CD8-positive, alpha-beta memory T cell (primary cell): ENCODE data around the gene C6orf136. TPM values are rescaled to one million over a fixed set of nuclear protein-coding genes. Genes with fewer than 3 reads are reported as not detected.

Experiments used
- CTCF ChIA-PET: fragments of 350-600 bp; sonication (Branson Sonifier 250); formaldehyde crosslinking; loops from one replicate; lab custom pipeline; 2021; ENCODE audit warnings: antibody characterized with exemption; lab: Charles Lee
- POLR2A ChIA-PET: fragments of 350-600 bp; sonication (Branson Sonifier 250); formaldehyde crosslinking; loops from one replicate; lab custom pipeline; 2021; ENCODE audit warnings: antibody characterized with exemption; lab: Charles Lee
- DNase-seq, 5 donors: peaks; one replicate each; pipeline versions ENCODE4 v3.0.0 to v3.0.0-alpha.2; 2020 to 2022; ENCODE audit warnings: mixed read lengths in 1 of 5
- H3K27ac ChIP-seq: one replicate; pipeline ENCODE4 v1.7.0; 2013; ENCODE audit warnings: low read depth, mild to moderate bottlenecking, low read length, moderate library complexity
- H3K27me3 ChIP-seq: 2 replicates; pipeline ENCODE4 v1.7.0; 2013; ENCODE audit warnings: low read length, mild to moderate bottlenecking; ENCODE audit not compliant: insufficient read depth, poor library complexity, severe bottlenecking
- H3K36me3 ChIP-seq: 2 replicates; pipeline ENCODE4 v1.7.0; 2013; ENCODE audit warnings: mild to moderate bottlenecking, low read length, moderate library complexity; ENCODE audit not compliant: insufficient read depth
- H3K4me1 ChIP-seq: 2 replicates; pipeline ENCODE4 v1.7.0; 2013; ENCODE audit warnings: mild to moderate bottlenecking, low read length, moderate library complexity; ENCODE audit not compliant: insufficient read depth
- H3K4me3 ChIP-seq: 2 replicates; pipeline ENCODE4 v1.7.0; 2013; ENCODE audit warnings: mild to moderate bottlenecking, low read length
- H3K9me3 ChIP-seq: 2 replicates; pipeline ENCODE4 v1.7.0; 2013; ENCODE audit warnings: mild to moderate bottlenecking, low read length
- H3K27ac Mint-ChIP-seq, 8 donors: one replicate each; pipeline ENCODE4 v1.8.0; 2020 to 2021; ENCODE audit warnings: mixed read lengths in 8 of 8, mild to moderate bottlenecking in 6 of 8, inconsistent platforms in 3 of 8, moderate library complexity in 3 of 8
- H3K27me3 Mint-ChIP-seq, 2 donors: one replicate each; pipeline ENCODE4 v1.8.0; 2020 to 2021; ENCODE audit warnings: mixed read lengths in 2 of 2, mild to moderate bottlenecking in 1 of 2, moderate library complexity in 1 of 2
- H3K36me3 Mint-ChIP-seq, 3 donors: one replicate each; pipeline ENCODE4 v1.8.0; 2020 to 2021; ENCODE audit warnings: mixed read lengths in 3 of 3, inconsistent platforms in 1 of 3, mild to moderate bottlenecking in 1 of 3
- H3K4me1 Mint-ChIP-seq, 3 donors: one replicate each; pipeline ENCODE4 v1.8.0; 2020 to 2021; ENCODE audit warnings: mixed read lengths in 3 of 3, inconsistent platforms in 1 of 3, mild to moderate bottlenecking in 1 of 3
- H3K4me3 Mint-ChIP-seq, 7 donors: one replicate each; pipeline ENCODE4 v1.8.0; 2020 to 2021; ENCODE audit warnings: mixed read lengths in 7 of 7, mild to moderate bottlenecking in 6 of 7, moderate library complexity in 4 of 7, inconsistent platforms in 2 of 7
- H3K9me3 Mint-ChIP-seq, 5 donors: one replicate each; pipeline ENCODE4 v1.8.0; 2020 to 2022; ENCODE audit warnings: mixed read lengths in 5 of 5, mild to moderate bottlenecking in 3 of 5, moderate library complexity in 2 of 5, inconsistent platforms in 1 of 5
- polyA plus RNA-seq: library from polyadenylated mRNA; unstranded; fragments of 300-500 nt; fragmentation: Illumina TruSeq; gene quantifications from one replicate; pipeline ENCODE4 v1.2.3, GENCODE V29; 2021
- total RNA-seq, 2 experiments: library from RNA; stranded (reverse); gene quantifications; one replicate each; pipeline ENCODE4 v1.2.3, GENCODE V29; 2021

The C6orf136 gene
- total and polyA plus RNA-seq, 3 experiments from 2014 or later: 11.8 to 42.2 (median 35.9) TPM

DNA sequence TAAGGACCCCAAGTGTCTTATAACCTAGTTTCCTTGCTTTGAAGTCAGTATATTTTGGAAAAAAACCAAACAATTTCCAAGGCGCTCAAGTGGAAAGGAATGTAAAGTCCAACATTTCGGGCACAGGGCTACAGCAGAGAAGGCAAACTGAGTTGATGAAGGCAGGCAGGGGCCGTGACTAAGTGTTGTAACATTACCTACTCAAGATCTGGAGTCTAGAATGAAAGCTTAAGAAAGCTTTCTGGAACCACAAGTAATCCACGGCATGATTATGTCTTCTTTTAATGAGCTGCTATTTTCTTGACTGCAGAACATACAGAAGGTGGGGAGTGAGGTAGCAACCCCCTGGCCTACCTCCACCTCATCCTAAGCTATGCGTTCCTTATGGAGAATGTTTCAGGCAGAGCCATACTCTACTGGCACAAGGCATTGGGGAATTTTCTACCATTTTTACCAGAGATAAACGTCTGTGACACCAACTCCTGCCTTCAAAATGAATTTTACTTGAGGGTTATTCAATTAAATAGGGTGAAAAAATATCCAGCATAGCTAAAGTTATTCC is 34.2 kb upstream of the C6orf136 start:
- H3K27me3 Mint-ChIP-seq: peaks cover 0 to 21% of the 10 kb centered on the region in 2 donors
- Histone ChIP-seq H3K27me3 (no peaks in the 10 kb centered on the region), H3K9me3 (no peaks in the 10 kb centered on the region), H3K4me1 (peaks cover 60% of the 10 kb centered on the region), H3K27ac (no peak overlapping the region), H3K36me3 (peaks cover 38% of the 10 kb centered on the region), H3K4me3 (no peak overlapping the region)
- ChIA-PET POLR2A (interaction anchor here (0.6 to 4.2 kb wide), 9 partner anchors 8 to 108 kb away, joined by 3 to 32 read pairs (median 3); partner anchors contain the start of genes ABCF1, GNL1 and PRR3), CTCF (interaction anchor here (0.9 to 4.3 kb wide), 12 partner anchors 11 to 159 kb away, joined by 3 to 40 read pairs (median 3); partner anchors contain the start of genes ATAT1 and DHX16)
- H3K9me3 Mint-ChIP-seq: peaks cover 0 to 4% (median 2%) of the 10 kb centered on the region in 5 donors
- peak overlapping the region; percentile 68 to 100 (median 100) for H3K27ac Mint-ChIP-seq
- peaks cover 17 to 79% (median 26%) of the 10 kb centered on the region in 3 donors for H3K36me3 Mint-ChIP-seq
- H3K4me3 Mint-ChIP-seq: no peak overlapping the region
- peaks cover 49 to 66% (median 66%) of the 10 kb centered on the region in 3 donors for H3K4me1 Mint-ChIP-seq
- no peak for DNase-seq

DNA sequence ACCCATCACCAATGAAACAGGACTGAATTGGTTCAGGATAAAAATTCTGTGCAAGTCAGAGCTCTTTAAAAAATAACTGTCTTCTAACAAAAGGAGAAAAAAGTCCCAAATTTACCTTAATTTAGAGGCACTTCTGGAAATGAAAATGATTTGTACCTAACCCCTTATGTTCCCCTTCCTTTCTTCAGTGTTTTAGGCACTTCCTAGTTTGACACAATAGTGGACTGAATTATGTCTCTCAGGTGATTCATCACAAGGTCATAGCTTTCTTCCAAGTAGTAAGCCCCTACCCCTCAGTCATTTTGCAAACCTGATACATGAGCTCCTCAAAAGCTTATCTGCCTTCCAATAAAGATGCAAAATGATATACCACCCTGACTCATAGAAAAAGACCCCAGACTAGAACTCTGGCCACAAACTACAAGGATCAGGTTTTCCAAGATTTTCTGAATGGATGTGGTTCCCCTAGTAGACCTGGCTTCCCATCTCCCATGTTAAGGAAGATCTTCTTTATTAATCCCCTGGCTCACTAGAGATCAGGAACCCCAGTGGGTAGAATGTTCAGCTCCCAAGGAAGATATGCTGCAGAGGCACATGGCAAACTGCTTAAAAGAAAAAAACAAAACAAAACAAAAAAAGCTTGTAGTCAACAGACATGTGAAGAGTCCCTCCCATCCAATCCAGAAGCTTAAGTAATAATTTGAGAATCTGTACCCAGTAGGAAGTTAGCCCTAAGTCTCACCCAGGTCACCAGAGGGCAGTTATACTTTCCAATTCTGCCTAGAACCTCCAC is 33.5 kb upstream of the C6orf136 start:
- H3K36me3 ChIP-seq: peaks cover 36% of the 10 kb centered on the region
- H3K27ac ChIP-seq: peak overlapping the region; percentile 99
- H3K4me3 ChIP-seq: no peak overlapping the region
- peak overlapping the region; percentile 100 for H3K27ac Mint-ChIP-seq
- H3K4me3 Mint-ChIP-seq: peak overlapping the region; percentile 30 to 100 (median 71)
- H3K9me3 ChIP-seq: no peaks in the 10 kb centered on the region
- peaks cover 0 to 4% (median 2%) of the 10 kb centered on the region in 5 donors for H3K9me3 Mint-ChIP-seq
- H3K4me1 Mint-ChIP-seq: peaks cover 51 to 69% (median 67%) of the 10 kb centered on the region in 3 donors
- DNase-seq: no peak
- peaks cover 16 to 76% (median 25%) of the 10 kb centered on the region in 3 donors for H3K36me3 Mint-ChIP-seq
- H3K27me3 Mint-ChIP-seq: peaks cover 0 to 21% of the 10 kb centered on the region in 2 donors
- H3K27me3 ChIP-seq: no peaks in the 10 kb centered on the region
- CTCF ChIA-PET: interaction anchor here (0.9 to 4.3 kb wide), 16 partner anchors 12 to 160 kb away, joined by 3 to 40 read pairs (median 3); partner anchors contain the start of genes ATAT1, DHX16 and IER3
- POLR2A ChIA-PET: interaction anchor here (0.7 to 4.2 kb wide), 9 partner anchors 9 to 131 kb away, joined by 3 to 32 read pairs (median 3); partner anchors contain the start of genes ABCF1, GNL1 and PRR3
- peaks cover 64% of the 10 kb centered on the region for H3K4me1 ChIP-seq

DNA sequence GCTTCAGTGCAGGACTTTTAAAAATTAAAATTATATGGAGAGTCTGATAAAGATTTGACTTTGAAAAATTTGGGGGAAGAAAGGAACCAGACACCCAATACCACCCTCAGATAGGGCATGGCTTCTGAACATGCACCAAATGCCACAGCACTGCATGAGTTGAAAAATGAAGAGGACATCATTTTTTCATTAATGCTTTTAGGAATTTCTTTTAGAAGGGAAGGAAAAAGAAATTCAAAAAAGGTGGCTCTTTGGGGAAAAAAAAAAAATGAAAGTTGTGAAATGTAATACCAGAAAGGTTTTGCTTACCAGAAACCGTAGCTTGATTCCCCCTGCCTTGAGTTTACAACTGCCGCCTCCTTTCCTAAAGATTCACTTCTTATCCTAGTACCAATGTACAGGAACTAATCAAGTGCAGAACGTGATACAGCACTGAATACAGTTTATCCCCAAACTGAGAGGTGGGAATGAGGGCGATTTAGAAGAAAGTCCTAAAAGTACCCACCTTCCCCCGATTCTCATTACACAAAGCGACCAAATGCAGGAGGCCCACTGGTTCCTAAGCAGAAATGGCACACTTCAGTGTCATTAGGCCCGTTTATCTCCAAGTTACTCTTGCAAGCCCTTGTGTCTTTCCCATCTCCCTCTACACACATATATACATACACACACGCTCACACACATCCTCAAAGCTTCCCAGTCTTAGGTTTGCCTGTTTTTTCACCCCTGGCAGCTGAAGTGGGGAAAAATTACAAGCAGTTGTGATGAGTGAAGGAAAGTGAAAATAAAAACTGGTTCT is 32.7 kb upstream of the C6orf136 start:
- peak overlapping the region; percentile 93 to 100 (median 99) for H3K4me3 Mint-ChIP-seq
- H3K4me1 ChIP-seq: peaks cover 64% of the 10 kb centered on the region
- CTCF ChIA-PET: interaction anchor here (0.7 to 4.3 kb wide), 21 partner anchors 12 to 132 kb away, joined by 3 to 40 read pairs (median 3); partner anchors contain the start of genes ATAT1, DHX16, IER3 and MDC1
- peaks cover 49 to 69% (median 67%) of the 10 kb centered on the region in 3 donors for H3K4me1 Mint-ChIP-seq
- H3K36me3 ChIP-seq: peaks cover 28% of the 10 kb centered on the region
- H3K27ac Mint-ChIP-seq: peak overlapping the region; percentile 100
- H3K27me3 ChIP-seq: no peaks in the 10 kb centered on the region
- POLR2A ChIA-PET: interaction anchor here (0.6 to 4.2 kb wide), 37 partner anchors 9 to 1284 kb away, joined by 3 to 70 read pairs (median 6); partner anchors contain the start of genes ABCF1, ATAT1, GNL1 and MDC1
- peak overlapping the region; percentile 64 for H3K4me3 ChIP-seq
- peak overlapping the region; percentile 99 for H3K27ac ChIP-seq
- peaks cover 13 to 73% (median 19%) of the 10 kb centered on the region in 3 donors for H3K36me3 Mint-ChIP-seq
- peaks cover 0 to 4% (median 2%) of the 10 kb centered on the region in 5 donors for H3K9me3 Mint-ChIP-seq
- no peak for DNase-seq
- H3K9me3 ChIP-seq: no peaks in the 10 kb centered on the region
- peaks cover 0 to 20% of the 10 kb centered on the region in 2 donors for H3K27me3 Mint-ChIP-seq

DNA sequence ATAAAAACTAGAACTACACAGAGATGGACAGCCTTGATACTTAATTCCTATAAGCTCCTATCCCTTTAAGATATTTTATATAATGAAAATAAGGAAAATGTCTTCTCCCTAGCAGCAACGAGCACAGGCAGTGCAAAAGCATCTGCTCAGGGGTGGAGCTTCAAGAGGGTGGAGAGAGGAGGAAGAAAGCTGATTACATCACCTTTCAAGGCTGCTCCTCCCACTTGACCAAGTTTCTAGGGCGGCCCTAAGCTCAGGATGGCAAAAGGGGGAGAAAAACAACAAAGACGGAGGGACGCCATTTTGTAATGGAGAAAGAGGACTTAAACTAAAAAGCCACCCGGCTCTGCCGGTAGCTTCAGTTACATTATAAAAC is 32.1 kb upstream of the C6orf136 start:
- Mint-ChIP-seq H3K27me3 (peaks cover 0 to 20% of the 10 kb centered on the region in 2 donors), H3K4me3 (peak overlapping the region; percentile 93 to 100 (median 99)), H3K4me1 (peaks cover 47 to 69% (median 67%) of the 10 kb centered on the region in 3 donors), H3K36me3 (peaks cover 18 to 73% (median 19%) of the 10 kb centered on the region in 3 donors), H3K27ac (peak overlapping the region; percentile 100), H3K9me3 (peaks cover 0 to 4% (median 2%) of the 10 kb centered on the region in 5 donors)
- H3K27me3 ChIP-seq: no peaks in the 10 kb centered on the region
- H3K4me3 ChIP-seq: peak overlapping the region; percentile 93
- no peaks in the 10 kb centered on the region for H3K9me3 ChIP-seq
- H3K4me1 ChIP-seq: peaks cover 64% of the 10 kb centered on the region
- POLR2A ChIA-PET: interaction anchor here (0.6 to 4.2 kb wide), 37 partner anchors 9 to 1284 kb away, joined by 3 to 70 read pairs (median 5); partner anchors contain the start of genes ABCF1, ATAT1, GNL1 and HSPA1B
- peaks cover 30% of the 10 kb centered on the region for H3K36me3 ChIP-seq
- DNase-seq: peak; percentile 72 to 92 (median 91)
- H3K27ac ChIP-seq: peak overlapping the region; percentile 99
- CTCF ChIA-PET: interaction anchor here (0.7 to 4.3 kb wide), 17 partner anchors 12 to 130 kb away, joined by 3 to 40 read pairs (median 3); partner anchors contain the start of genes ATAT1, DHX16, IER3 and MDC1

DNA sequence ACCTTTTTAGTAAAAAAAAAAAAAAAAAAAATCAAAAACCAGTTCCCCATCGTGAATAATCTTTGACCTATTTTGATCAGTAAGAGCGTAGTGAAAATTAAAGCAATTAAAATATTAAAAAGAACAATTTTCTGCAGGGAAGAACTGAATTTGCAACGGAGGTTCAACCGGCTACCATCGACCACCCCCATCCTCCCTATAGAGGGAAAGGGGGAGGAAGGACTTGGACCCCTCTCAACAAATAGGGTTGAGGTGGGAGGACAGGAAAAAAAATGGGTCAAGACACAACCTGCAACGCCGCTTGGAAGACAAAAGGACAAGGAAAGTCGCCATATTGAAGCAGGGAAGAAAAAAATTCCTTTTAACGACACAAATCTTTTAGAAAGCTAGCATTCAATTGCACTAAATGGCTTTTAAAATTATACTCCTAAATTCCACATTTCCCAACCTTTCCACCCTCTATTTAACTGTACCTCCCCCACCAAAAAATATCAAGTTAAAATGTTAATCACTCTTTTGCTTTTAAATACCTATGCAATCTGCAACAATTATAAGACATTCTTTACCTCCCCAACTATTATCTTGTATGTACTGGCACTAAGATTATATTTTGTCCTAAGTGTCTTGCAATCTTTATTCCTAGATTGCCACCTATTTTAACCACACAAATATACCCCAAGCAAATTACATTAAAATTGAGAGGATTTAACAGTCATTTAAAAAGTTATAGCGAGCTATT is 31.5 kb upstream of the C6orf136 start:
- Histone ChIP-seq H3K36me3 (peaks cover 31% of the 10 kb centered on the region), H3K9me3 (no peaks in the 10 kb centered on the region), H3K4me3 (peak overlapping the region; percentile 93), H3K4me1 (peaks cover 59% of the 10 kb centered on the region), H3K27me3 (no peaks in the 10 kb centered on the region), H3K27ac (peak overlapping the region; percentile 99)
- Mint-ChIP-seq H3K27me3 (peaks cover 0 to 20% of the 10 kb centered on the region in 2 donors), H3K9me3 (peaks cover 0 to 4% (median 2%) of the 10 kb centered on the region in 5 donors), H3K36me3 (peaks cover 18 to 73% (median 19%) of the 10 kb centered on the region in 3 donors), H3K27ac (peak overlapping the region; percentile 100), H3K4me1 (peaks cover 41 to 63% (median 61%) of the 10 kb centered on the region in 3 donors), H3K4me3 (peak overlapping the region; percentile 93 to 100 (median 99))
- DNase-seq: peak in 3 of 5 donors; percentile 28 to 60 (median 52)
- POLR2A ChIA-PET: interaction anchor here (0.6 to 4.2 kb wide), 38 partner anchors 10 to 1283 kb away, joined by 3 to 70 read pairs (median 5); partner anchors contain the start of genes ABCF1, ATAT1, GNL1 and HSPA1B
- CTCF ChIA-PET: interaction anchor here (0.7 to 4.3 kb wide), 16 partner anchors 11 to 131 kb away, joined by 3 to 40 read pairs (median 4); partner anchors contain the start of genes ATAT1, DHX16, MDC1 and PRR3

DNA sequence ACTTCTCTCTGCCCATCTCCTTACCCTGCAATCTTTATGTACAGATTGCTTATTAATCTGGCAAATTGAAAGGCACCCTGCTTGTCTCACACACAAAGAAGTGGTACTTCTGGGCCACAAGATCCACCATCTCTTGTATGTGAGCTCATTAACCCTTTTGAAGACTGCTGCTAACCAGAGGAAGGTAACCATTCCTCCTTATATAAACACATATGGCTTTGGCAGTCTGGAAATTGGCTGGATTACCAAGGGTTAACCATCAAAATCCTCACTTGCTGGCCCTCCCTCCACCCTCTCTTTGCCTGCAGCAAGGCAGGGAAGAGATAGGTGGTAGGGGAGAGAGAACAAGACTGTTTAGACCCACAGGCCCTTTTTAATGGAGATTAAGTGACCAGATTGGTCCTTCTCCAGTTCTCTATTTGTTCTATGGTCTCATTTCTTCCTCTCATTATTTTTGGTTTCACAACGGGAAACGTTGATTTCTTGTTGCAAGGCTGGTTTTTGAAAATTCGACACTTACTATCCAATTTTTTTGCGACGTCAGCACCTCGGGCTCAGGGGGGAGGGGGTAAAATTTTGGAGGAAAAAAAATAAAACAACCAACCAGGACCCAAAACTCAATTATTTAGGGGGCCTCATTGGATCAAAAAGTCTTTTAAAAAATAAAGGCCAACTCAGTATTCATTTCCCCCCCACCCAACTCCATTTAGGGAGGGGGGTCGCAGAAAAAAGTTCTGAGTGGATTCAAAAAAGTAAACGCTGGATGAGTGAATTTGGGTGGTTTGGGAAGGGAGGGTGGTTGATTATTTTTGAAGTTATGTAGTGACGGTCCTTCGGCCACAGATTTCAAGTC is 30.7 kb upstream of the C6orf136 start:
- no peaks in the 10 kb centered on the region for H3K27me3 ChIP-seq
- peaks cover 51% of the 10 kb centered on the region for H3K4me1 ChIP-seq
- peaks cover 19 to 71% (median 19%) of the 10 kb centered on the region in 3 donors for H3K36me3 Mint-ChIP-seq
- CTCF ChIA-PET: interaction anchor here (1.1 to 4.3 kb wide), 7 partner anchors 13 to 116 kb away, joined by 3 to 40 read pairs (median 9); no protein-coding TSS in a partner anchor
- no peaks in the 10 kb centered on the region for H3K9me3 ChIP-seq
- peak; percentile 14 to 69 (median 63) for DNase-seq
- H3K36me3 ChIP-seq: peaks cover 39% of the 10 kb centered on the region
- peak overlapping the region; percentile 93 to 100 (median 99) for H3K4me3 Mint-ChIP-seq
- peak overlapping the region; percentile 93 for H3K4me3 ChIP-seq
- peak overlapping the region; percentile 99 for H3K27ac ChIP-seq
- peak overlapping the region; percentile 100 for H3K27ac Mint-ChIP-seq
- peaks cover 38 to 55% (median 53%) of the 10 kb centered on the region in 3 donors for H3K4me1 Mint-ChIP-seq
- H3K27me3 Mint-ChIP-seq: peaks cover 0 to 20% of the 10 kb centered on the region in 2 donors
- H3K9me3 Mint-ChIP-seq: peaks cover 0 to 4% (median 2%) of the 10 kb centered on the region in 5 donors
- POLR2A ChIA-PET: interaction anchor here (0.6 to 4.2 kb wide), 19 partner anchors 10 to 1211 kb away, joined by 3 to 70 read pairs (median 7); partner anchors contain the start of genes ABCF1, ATAT1, GNL1 and HSPA1B
